ENCODE measurements around the gene CACNG1.

- TF ChIP-seq CTCF (IDR thresholded peaks at IDR 0.05) (no peak), POLR2A (IDR thresholded peaks at IDR 0.05) (no peak), POLR2AphosphoS5 (IDR thresholded peaks at IDR 0.05) (no peak)
Measured at GRCh38 chr17:67032985-67033384, 11.4 kb upstream of the CACNG1 start.
